IPS-20b (cell line): ENCODE measurements around the gene NT5DC4.

Experiments used
- H3K27ac ChIP-seq: one replicate; pipeline ENCODE4 v1.5.1; 2013; ENCODE audit warnings: low read length
- H3K27me3 ChIP-seq: 2 replicates; pipeline ENCODE4 v1.6.1; 2013; ENCODE audit warnings: mild to moderate bottlenecking, low read length, inconsistent platforms; ENCODE audit not compliant: insufficient read depth
- H3K36me3 ChIP-seq: 2 replicates; pipeline ENCODE4 v1.6.1; 2013; ENCODE audit warnings: low read depth, mild to moderate bottlenecking, inconsistent platforms, low read length, moderate library complexity; ENCODE audit not compliant: insufficient read depth
- H3K4me1 ChIP-seq: 2 replicates; pipeline ENCODE4 v1.6.1; 2013; ENCODE audit warnings: mild to moderate bottlenecking, control low read depth, inconsistent platforms, low read length, moderate library complexity; ENCODE audit not compliant: insufficient read depth
- H3K4me3 ChIP-seq: 2 replicates; pipeline ENCODE4 v1.5.1; 2013; ENCODE audit warnings: mild to moderate bottlenecking, low read length, inconsistent platforms
- H3K9ac ChIP-seq: 2 replicates; pipeline ENCODE4 v1.6.1; 2013; ENCODE audit warnings: low read depth, mild to moderate bottlenecking, inconsistent platforms, low read length, moderate library complexity
- H3K9me3 ChIP-seq: 2 replicates; pipeline ENCODE4 v1.6.1; 2013; ENCODE audit warnings: mild to moderate bottlenecking, low read depth, low read length, inconsistent platforms; ENCODE audit not compliant: insufficient read depth

NT5DC4 gene

GRCh38 chr2:112726487-112727190, 5.8 kb downstream of the NT5DC4 start:
- Histone ChIP-seq H3K9me3 (no peaks in the 10 kb centered on the region), H3K4me1 (no peaks in the 10 kb centered on the region), H3K9ac (no peak overlapping the region), H3K27me3 (no peaks in the 10 kb centered on the region), H3K36me3 (no peaks in the 10 kb centered on the region), H3K27ac (no peak overlapping the region), H3K4me3 (no peak overlapping the region)

DNA sequence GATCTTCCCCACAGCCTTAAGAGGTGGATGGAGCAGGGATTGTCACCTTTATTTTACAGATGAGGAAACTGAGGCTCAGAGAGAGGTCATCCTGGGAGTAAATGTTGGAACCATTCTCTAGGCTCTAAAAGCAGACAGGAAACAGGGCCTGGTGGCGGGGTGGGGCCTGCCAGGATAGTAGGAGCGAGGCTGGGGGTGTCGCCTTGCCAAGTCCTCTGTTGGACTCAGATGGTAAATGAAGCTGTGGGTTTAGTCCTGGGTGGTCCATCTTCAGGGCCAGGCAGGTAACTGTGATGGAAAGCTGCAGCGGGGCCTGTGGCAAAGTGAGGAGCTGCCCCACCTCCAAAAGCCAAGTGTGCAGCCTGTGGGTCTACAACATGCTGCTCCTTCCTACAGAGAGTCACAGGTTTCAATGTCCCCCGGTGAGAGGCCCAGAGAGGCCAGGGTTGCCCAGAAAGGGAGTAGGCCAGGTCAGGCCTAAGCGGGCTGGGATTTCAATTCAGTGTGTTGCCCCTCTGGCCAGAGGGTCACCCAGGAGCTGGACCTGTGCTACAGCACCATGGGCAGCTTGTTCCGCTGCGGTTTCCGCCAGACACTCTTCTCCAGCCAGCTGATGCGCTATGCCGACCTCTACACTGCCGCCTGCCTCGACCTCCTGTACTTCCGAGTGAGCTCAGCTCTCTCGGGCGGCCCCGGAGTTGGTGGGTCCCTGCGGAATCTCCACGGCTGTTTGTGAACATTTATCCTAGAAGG, 6.6 kb downstream of the NT5DC4 start:
- no peaks in the 10 kb centered on the region for H3K27me3 ChIP-seq
- H3K36me3 ChIP-seq: no peaks in the 10 kb centered on the region
- no peak overlapping the region for H3K27ac ChIP-seq
- no peak overlapping the region for H3K4me3 ChIP-seq
- H3K9ac ChIP-seq: no peak overlapping the region
- no peaks in the 10 kb centered on the region for H3K9me3 ChIP-seq
- H3K4me1 ChIP-seq: no peaks in the 10 kb centered on the region

GRCh38 chr2:112728029-112728362, 7.2 kb downstream of the NT5DC4 start:
- no peak overlapping the region for H3K27ac ChIP-seq
- H3K27me3 ChIP-seq: no peaks in the 10 kb centered on the region
- H3K4me3 ChIP-seq: no peak overlapping the region
- H3K9ac ChIP-seq: no peak overlapping the region
- no peaks in the 10 kb centered on the region for H3K4me1 ChIP-seq
- H3K36me3 ChIP-seq: no peaks in the 10 kb centered on the region
- H3K9me3 ChIP-seq: no peaks in the 10 kb centered on the region

DNA sequence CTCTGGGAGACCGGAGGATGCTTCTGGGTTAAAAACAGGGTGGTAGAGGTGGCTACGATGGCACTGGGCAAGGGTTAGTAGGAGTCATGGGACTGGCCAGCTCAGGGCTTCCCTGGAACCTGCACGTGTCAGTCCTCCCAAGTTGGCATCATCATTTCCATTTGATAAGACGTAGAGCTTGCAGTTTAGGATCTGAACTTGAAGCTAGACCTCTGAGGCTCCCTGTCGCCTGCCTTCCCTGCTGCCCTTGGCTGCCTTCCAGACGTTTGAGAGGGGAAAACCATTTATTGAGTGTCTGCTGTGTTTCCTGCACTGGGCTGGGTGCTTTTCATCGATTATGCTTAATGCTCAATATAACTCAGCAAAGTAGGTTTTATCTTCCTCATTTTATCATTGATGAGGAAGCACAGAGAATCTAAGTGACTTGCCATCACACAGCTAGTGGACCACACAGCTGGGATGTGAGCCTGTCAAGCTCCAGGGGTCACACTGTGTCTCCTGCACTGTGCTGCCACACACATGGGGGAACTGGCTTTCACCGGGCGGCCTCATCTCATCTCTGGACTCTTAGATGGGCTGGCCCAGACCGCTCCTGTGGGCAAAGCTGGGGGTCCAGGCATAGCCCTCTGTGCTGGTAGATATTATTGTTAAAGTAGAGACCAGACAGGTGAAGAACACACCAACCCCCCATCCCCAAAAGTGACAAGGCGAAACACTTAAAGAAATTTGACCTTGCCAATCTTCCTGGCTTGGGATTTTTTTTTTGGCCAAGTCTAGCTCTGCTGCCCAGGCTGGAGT, 7.8 kb downstream of the NT5DC4 start:
- H3K9ac ChIP-seq: no peak overlapping the region
- no peaks in the 10 kb centered on the region for H3K4me1 ChIP-seq
- H3K27me3 ChIP-seq: no peaks in the 10 kb centered on the region

DNA sequence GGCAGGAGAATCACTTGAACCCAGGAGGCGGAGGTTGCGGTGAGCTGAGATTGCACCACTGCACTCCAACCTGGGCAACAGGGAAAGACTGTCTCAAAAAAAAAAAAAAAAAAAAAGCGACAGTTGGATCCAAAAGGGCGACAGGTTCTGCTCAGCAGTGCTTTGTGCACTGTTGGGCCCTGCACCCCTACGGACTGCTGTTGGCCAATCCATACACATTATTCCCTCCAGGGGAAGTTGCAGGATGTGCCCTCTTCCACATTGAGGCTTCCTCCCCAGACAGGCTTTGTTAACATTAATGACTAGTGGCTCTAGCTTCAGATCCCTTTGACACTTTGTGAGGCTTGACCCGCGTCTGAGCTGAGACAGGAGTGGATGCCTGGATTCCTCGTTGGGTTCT, 9.4 kb downstream of the NT5DC4 start:
- Histone ChIP-seq H3K27me3 (no peaks in the 10 kb centered on the region), H3K27ac (no peak overlapping the region), H3K4me3 (no peak overlapping the region), H3K9me3 (no peaks in the 10 kb centered on the region), H3K9ac (no peak overlapping the region), H3K4me1 (no peaks in the 10 kb centered on the region), H3K36me3 (no peaks in the 10 kb centered on the region)

More for the DNA sequence above, 7.8 kb downstream of the NT5DC4 start:
- Histone ChIP-seq H3K27ac (no peak overlapping the region), H3K4me3 (no peak overlapping the region), H3K9me3 (no peaks in the 10 kb centered on the region), H3K36me3 (no peaks in the 10 kb centered on the region)

- no peak overlapping the region for H3K4me3 ChIP-seq
- H3K9me3 ChIP-seq: no peaks in the 10 kb centered on the region
- H3K9ac ChIP-seq: no peak overlapping the region
- H3K36me3 ChIP-seq: no peaks in the 10 kb centered on the region
- no peak overlapping the region for H3K27ac ChIP-seq
- H3K4me1 ChIP-seq: no peaks in the 10 kb centered on the region
- no peaks in the 10 kb centered on the region for H3K27me3 ChIP-seq
Observed at GRCh38 chr2:112730791-112731190, 10.0 kb downstream of the NT5DC4 start.

- H3K9me3 ChIP-seq: no peaks in the 10 kb centered on the region
- no peak overlapping the region for H3K27ac ChIP-seq
- H3K4me3 ChIP-seq: no peak overlapping the region
- H3K4me1 ChIP-seq: no peaks in the 10 kb centered on the region
- no peaks in the 10 kb centered on the region for H3K27me3 ChIP-seq
- H3K9ac ChIP-seq: no peak overlapping the region
- no peaks in the 10 kb centered on the region for H3K36me3 ChIP-seq
Observed at GRCh38 chr2:112731479-112731878, 10.7 kb downstream of the NT5DC4 start.

DNA sequence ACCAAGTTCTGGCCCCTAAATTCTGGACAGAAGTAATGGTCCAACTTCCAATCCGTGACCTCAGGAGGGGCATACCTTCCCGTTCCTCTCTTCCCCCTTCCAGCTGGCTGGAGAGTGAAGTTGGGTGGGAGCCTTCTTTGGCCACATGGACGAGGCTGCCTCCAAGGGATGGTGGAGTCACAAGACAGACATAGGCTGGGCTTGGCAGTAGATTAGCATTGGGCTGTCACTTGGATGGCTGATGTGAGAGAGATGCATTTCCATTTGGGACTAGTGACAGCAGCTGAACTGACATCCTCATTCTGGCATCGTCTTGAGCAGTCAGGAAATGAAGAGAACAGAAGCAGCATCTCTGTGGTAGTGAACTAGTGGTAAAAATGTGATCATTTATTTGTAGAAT, 12.6 kb downstream of the NT5DC4 start:
- H3K4me1 ChIP-seq: no peaks in the 10 kb centered on the region
- H3K4me3 ChIP-seq: no peak overlapping the region
- H3K27ac ChIP-seq: no peak overlapping the region
- H3K36me3 ChIP-seq: peaks cover 5% of the 10 kb centered on the region; the same call in 1 of the 2 replicates
- H3K27me3 ChIP-seq: no peaks in the 10 kb centered on the region
- H3K9me3 ChIP-seq: no peaks in the 10 kb centered on the region
- H3K9ac ChIP-seq: no peak overlapping the region

GRCh38 chr2:112733871-112734270, 13.1 kb downstream of the NT5DC4 start:
- Histone ChIP-seq H3K4me1 (no peaks in the 10 kb centered on the region), H3K9ac (no peak overlapping the region), H3K36me3 (peaks cover 10% of the 10 kb centered on the region), H3K27me3 (no peaks in the 10 kb centered on the region), H3K9me3 (no peaks in the 10 kb centered on the region), H3K27ac (no peak overlapping the region), H3K4me3 (no peak overlapping the region)

GRCh38 chr2:112737542-112738232, 16.9 kb downstream of the NT5DC4 start:
- Histone ChIP-seq H3K27me3 (no peaks in the 10 kb centered on the region), H3K4me1 (no peaks in the 10 kb centered on the region), H3K27ac (no peak overlapping the region), H3K4me3 (no peak overlapping the region), H3K36me3 (peaks cover 46% of the 10 kb centered on the region), H3K9ac (no peak overlapping the region), H3K9me3 (no peaks in the 10 kb centered on the region)

- no peaks in the 10 kb centered on the region for H3K9me3 ChIP-seq
- H3K27ac ChIP-seq: no peak overlapping the region
- no peaks in the 10 kb centered on the region for H3K4me1 ChIP-seq
- no peak overlapping the region for H3K9ac ChIP-seq
- no peaks in the 10 kb centered on the region for H3K27me3 ChIP-seq
- H3K36me3 ChIP-seq: peaks cover 66% of the 10 kb centered on the region
- H3K4me3 ChIP-seq: no peak overlapping the region
Observed at GRCh38 chr2:112740527-112740926, 19.7 kb downstream of the NT5DC4 start.
